T47D (cell line): ENCODE data around the gene HOXA2.

Experiments used
- DNase-seq, 2 experiments: peaks; one replicate each; pipeline versions ENCODE4 v3.0.0 to v3.0.0-alpha.2; 2011 to 2012; ENCODE audit warnings: low read depth in 1 of 2, low spot score in 1 of 2
- JUND ChIP-seq: IDR thresholded peaks from 2 replicates; pipeline ENCODE4 v1.6.1; 2012; ENCODE audit warnings: low read depth
- in situ Hi-C: cut with HindIII; loops from 2 replicates; pipeline ENCODE4 v1.10.0; 2016; ENCODE audit warnings: low sequenced_read_pairs, low pct_unique_long_range_greater_than_20kb

The HOXA2 gene

GRCh38 chr7:27094304-27095049, 8.0 kb downstream of the HOXA2 start:
- in situ Hi-C loops = no loop called here
- no peak for TF ChIP-seq JUND
- DNase-seq = peak in 1 of 2 experiments; percentile 28

- TF ChIP-seq JUND = no peak
- DNase-seq = peak in 1 of 2 experiments; percentile 7
- in situ Hi-C loops = no loop called here
Observed at GRCh38 chr7:27093184-27093895, 9.1 kb downstream of the HOXA2 start.

GRCh38 chr7:27092819-27093110, 9.7 kb downstream of the HOXA2 start:
- in situ Hi-C loops = no loop called here
- DNase-seq = no peak
- no peak for TF ChIP-seq JUND

- no peak for DNase-seq
- in situ Hi-C loops = no loop called here
- no peak for TF ChIP-seq JUND
Observed at GRCh38 chr7:27091941-27092818, 10.3 kb downstream of the HOXA2 start.

GRCh38 chr7:27091105-27091504, 11.4 kb downstream of the HOXA2 start:
- in situ Hi-C loops = no loop called here
- TF ChIP-seq JUND = peak; percentile 58; the same call in 1 of the 2 replicates
- DNase-seq = peak in 1 of 2 experiments; percentile 75

DNA sequence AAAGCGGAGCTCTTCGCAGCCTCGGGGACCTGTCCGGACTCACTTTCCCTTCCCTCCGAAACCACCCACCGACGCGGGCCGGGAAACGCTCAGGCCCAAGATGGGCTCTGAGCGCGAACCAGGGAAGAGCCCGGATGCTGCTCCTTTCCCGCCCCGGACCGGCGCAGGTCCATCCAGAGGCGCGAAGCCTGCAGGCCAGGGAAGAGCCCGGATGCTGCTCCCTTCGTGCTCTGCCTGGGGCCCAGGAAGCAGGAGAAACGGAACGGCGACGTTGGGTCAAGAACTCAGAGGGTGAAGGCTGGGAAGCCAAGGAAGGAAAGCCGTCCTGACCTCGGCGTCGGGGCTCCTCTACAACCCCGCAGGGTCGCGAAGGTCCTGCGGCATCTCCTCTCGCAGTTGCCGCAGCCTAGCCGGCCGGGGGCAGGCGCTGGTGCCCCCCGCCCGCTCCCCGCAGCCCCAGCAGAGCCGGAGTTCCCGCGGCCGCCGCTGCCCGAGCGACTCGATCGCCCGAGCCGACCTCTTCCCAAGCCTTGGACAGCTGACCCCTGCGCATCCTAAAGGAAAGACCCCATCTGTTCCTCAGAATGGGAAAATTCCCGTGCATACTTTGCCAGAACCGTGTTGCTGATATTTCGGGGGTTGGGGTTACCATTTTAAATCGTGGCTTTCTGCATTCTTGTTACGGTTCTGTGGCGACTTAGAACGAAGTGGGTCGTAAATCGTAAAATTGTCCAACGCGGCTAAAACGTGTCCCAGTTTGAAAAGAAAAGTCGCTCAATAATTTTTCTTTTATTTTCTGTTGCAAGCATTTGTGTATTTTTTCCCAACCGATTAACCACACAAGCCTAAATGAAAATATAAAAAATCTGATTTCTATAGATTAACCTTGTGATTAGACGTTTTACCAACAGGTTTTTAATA, 14.2 kb downstream of the HOXA2 start:
- no peak for DNase-seq
- no peak for TF ChIP-seq JUND
- in situ Hi-C loops = no loop called here

DNA sequence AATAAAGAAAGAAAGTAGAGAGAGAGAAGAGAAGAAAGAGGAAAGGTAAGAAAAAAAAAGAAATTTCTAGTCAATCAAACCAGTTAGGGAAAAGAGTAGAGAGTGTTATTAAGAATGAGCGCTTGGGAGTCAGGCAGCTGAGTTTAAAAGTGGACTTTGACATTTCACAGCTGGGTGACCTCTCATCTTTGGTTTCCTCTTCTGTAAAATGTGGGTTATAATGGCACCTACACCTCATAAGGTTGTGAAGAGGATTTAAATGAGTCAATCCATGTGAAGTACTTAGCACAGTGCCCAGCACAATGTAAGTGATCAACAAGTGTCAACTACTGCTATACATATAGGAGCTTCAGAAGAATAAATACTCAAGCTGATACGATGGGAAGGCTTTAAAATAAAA, 18.8 kb downstream of the HOXA2 start:
- no peak for TF ChIP-seq JUND
- in situ Hi-C loops = no loop called here
- no peak for DNase-seq

DNA sequence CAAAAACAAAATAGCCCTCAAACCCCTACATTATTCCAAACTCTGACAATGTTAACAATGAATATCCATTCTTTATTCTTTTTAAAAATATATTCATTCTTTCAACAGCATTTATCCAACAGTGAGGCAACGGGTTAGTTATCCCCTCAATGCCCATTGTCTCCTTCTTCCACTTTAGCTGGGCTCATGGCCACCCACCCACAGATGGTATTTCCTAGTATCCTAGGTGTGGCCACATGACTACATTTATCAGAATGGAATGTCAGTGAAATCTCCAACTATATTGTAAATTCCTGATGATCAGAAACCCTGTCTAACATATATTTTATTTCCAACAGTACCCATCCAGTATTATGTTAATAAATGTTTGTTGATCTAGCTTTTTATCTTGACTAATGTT, 20.3 kb downstream of the HOXA2 start:
- in situ Hi-C loops = no loop called here
- TF ChIP-seq JUND = no peak
- DNase-seq = no peak

- DNase-seq = peak in 1 of 2 experiments; percentile 65
- TF ChIP-seq JUND = no peak
- in situ Hi-C loops = no loop called here
Observed at GRCh38 chr7:27080844-27081436, 21.5 kb downstream of the HOXA2 start.

DNA sequence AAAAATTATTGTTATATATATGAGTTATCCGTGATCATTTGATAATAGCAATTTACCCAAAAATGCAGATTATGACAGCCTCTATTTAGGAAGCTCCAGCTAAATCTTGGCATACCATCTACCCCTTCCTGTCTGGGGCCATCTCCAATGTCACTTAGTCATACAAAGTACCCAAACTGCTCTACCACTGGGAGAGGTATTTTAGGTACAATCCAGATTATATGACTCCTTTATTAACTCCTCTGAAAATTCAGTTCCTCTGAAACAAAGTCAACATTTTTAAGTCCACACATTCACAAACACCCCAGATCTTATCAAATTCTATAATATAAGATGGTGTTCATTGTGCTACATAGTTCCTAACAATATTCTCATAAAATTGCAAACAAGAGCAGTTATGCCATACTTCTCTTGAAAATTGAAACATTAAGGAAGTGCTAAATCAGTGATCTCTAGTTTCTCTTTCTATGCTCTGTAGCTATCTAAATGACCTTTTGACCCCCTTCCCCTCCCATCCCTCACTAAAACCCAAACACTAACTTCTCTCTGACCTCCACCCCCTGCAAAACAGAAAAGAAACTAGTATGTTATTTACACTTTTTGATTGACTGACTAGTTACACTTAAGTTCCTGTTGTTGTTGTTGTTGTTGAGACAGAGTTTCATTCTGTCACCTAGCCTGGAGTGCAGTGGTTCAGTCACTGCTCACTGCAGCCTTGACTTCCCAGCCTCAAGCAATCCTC, 23.1 kb downstream of the HOXA2 start:
- TF ChIP-seq JUND = no peak
- in situ Hi-C loops = no loop called here
- DNase-seq = no peak

- DNase-seq = no peak
- in situ Hi-C loops = no loop called here
- no peak for TF ChIP-seq JUND
Observed at GRCh38 chr7:27078616-27079233, 23.8 kb downstream of the HOXA2 start.
